ENCODE measurements around the gene TRMT13.

TRMT13 gene

DNA sequence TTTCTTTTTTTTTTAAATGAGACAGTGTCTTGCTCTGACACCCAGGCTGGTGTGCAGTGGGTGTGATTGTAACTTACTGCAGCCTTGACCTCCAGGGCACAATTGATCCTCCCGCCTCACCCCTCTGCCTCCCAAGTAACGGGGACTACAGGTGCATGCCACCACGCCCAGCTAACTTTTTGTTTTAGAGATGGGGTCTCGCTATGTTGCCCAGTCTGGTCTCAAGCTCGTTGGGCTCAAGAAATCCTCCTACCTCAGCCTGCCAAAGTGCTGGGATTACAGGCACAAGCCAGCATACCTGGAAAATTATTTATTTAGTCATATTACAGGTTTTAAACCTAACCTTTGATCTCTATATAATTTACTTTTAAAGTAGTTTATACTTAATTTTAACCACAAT lies 31.7 kb downstream of the TRMT13 start:
- no peak overlapping the region for H3K9ac ChIP-seq (ENCODE audit: low read length)
- no peak overlapping the region for H2AFZ ChIP-seq (ENCODE audit: low read depth, low read length, severe bottlenecking)
- no peaks in the 10 kb centered on the region for H3K79me2 ChIP-seq (ENCODE audit: insufficient read depth, low read length)
- no peaks in the 10 kb centered on the region for H3K9me2 ChIP-seq (replicated peaks; ENCODE audit: insufficient read depth, low read length)
- H3K9me3 ChIP-seq (ENCODE audit: insufficient read depth, low read length), result no peaks in the 10 kb centered on the region
- no peaks in the 10 kb centered on the region for H3F3A ChIP-seq (ENCODE audit: insufficient read depth)
- H4K20me1 ChIP-seq (ENCODE audit: low read depth, low read length), result no peaks in the 10 kb centered on the region
- H3K27me3 ChIP-seq (ENCODE audit: low read length), result no peaks in the 10 kb centered on the region
- no peaks in the 10 kb centered on the region for H3K36me3 ChIP-seq (ENCODE audit: low read length)
- no peak overlapping the region for H3K4me2 ChIP-seq (ENCODE audit: low read depth, low read length, poor library complexity, severe bottlenecking)
- H3K4me3 ChIP-seq (ENCODE audit: insufficient read depth, low read length, poor library complexity, severe bottlenecking), result no peak overlapping the region
- TF ChIP-seq CTCF (IDR thresholded peaks at IDR 0.05; ENCODE audit: insufficient read depth, low read length, poor library complexity, severe bottlenecking) (no peak), EZH2phosphoT487 (conservative IDR thresholded peaks at IDR 0.05; ENCODE audit: low read length) (no peak)
- no peak overlapping the region for H3K27ac ChIP-seq (ENCODE audit: low read depth, low read length)

DNA sequence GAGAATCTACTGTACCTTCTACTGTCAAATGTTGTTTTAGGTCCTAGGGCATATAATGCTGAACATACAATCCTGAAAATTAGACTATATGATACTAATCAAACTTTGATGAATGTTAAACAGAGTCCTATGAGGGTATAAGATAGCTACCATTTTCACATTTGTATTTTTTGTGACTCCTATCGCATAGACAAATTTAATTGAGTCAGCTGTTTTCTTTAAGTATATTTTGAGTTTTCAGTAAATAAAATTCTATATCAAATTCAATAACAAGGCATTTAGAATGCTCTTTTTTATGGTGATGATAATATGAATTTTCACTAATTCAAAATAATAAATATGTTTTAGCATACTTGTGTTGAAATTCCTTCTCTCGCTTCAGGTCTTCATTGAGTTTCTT lies 35.1 kb downstream of the TRMT13 start:
- H3K27ac ChIP-seq (ENCODE audit: low read depth, low read length), result no peak overlapping the region
- H3F3A ChIP-seq (ENCODE audit: insufficient read depth), result no peaks in the 10 kb centered on the region
- no peak overlapping the region for H3K4me2 ChIP-seq (ENCODE audit: low read depth, low read length, poor library complexity, severe bottlenecking)
- H3K9ac ChIP-seq (ENCODE audit: low read length), result no peak overlapping the region
- H3K27me3 ChIP-seq (ENCODE audit: low read length), result no peaks in the 10 kb centered on the region
- no peaks in the 10 kb centered on the region for H3K36me3 ChIP-seq (ENCODE audit: low read length)
- no peaks in the 10 kb centered on the region for H3K9me3 ChIP-seq (ENCODE audit: insufficient read depth, low read length)
- no peaks in the 10 kb centered on the region for H3K79me2 ChIP-seq (ENCODE audit: insufficient read depth, low read length)
- H2AFZ ChIP-seq (ENCODE audit: low read depth, low read length, severe bottlenecking), result no peak overlapping the region
- no peak for TF ChIP-seq CTCF (IDR thresholded peaks at IDR 0.05; ENCODE audit: insufficient read depth, low read length, poor library complexity, severe bottlenecking)
- TF ChIP-seq EZH2phosphoT487 (conservative IDR thresholded peaks at IDR 0.05; ENCODE audit: low read length), result no peak
- no peaks in the 10 kb centered on the region for H4K20me1 ChIP-seq (ENCODE audit: low read depth, low read length)
- no peak overlapping the region for H3K4me3 ChIP-seq (ENCODE audit: insufficient read depth, low read length, poor library complexity, severe bottlenecking)
- no peaks in the 10 kb centered on the region for H3K9me2 ChIP-seq (replicated peaks; ENCODE audit: insufficient read depth, low read length)

GRCh38 chr1:100177295-100178041 lies 44.5 kb downstream of the TRMT13 start:
- no peak overlapping the region for H3K9ac ChIP-seq (ENCODE audit: low read length)
- H3K79me2 ChIP-seq (ENCODE audit: insufficient read depth, low read length), result no peaks in the 10 kb centered on the region
- no peaks in the 10 kb centered on the region for H3K27me3 ChIP-seq (ENCODE audit: low read length)
- H3K4me3 ChIP-seq (ENCODE audit: insufficient read depth, low read length, poor library complexity, severe bottlenecking), result no peak overlapping the region
- no peak overlapping the region for H2AFZ ChIP-seq (ENCODE audit: low read depth, low read length, severe bottlenecking)
- H4K20me1 ChIP-seq (ENCODE audit: low read depth, low read length), result no peaks in the 10 kb centered on the region
- no peak overlapping the region for H3K27ac ChIP-seq (ENCODE audit: low read depth, low read length)
- no peaks in the 10 kb centered on the region for H3K9me3 ChIP-seq (ENCODE audit: insufficient read depth, low read length)
- no peaks in the 10 kb centered on the region for H3F3A ChIP-seq (ENCODE audit: insufficient read depth)
- no peaks in the 10 kb centered on the region for H3K9me2 ChIP-seq (replicated peaks; ENCODE audit: insufficient read depth, low read length)
- TF ChIP-seq EZH2phosphoT487 (conservative IDR thresholded peaks at IDR 0.05; ENCODE audit: low read length), result no peak
- no peak for TF ChIP-seq CTCF (IDR thresholded peaks at IDR 0.05; ENCODE audit: insufficient read depth, low read length, poor library complexity, severe bottlenecking)
- H3K36me3 ChIP-seq (ENCODE audit: low read length), result no peaks in the 10 kb centered on the region
- H3K4me2 ChIP-seq (ENCODE audit: low read depth, low read length, poor library complexity, severe bottlenecking), result no peak overlapping the region
